22Rv1 (cell line): ENCODE measurements around the gene LGALS9.

ENCODE experiments used
- CTCF ChIP-seq: fragments of 450-650 bp; IDR thresholded peaks from 2 replicates; pipeline ENCODE4 v1.5.1; 2017; ENCODE audit warnings: mild to moderate bottlenecking
- ZFX ChIP-seq: fragments of 450-650 bp; IDR thresholded peaks from 2 replicates; pipeline ENCODE4 v1.6.1; 2017; ENCODE audit warnings: antibody characterized with exemption, borderline replicate concordance

- no peak for TF ChIP-seq CTCF
- TF ChIP-seq ZFX: no peak
Observed at GRCh38 chr17:27633312-27634025, 2.5 kb downstream of the LGALS9 start.
